GM21390 (cell line): ENCODE measurements around the gene PHIP.
"Not testable (repeated sequence)": the region's sequence is repeated elsewhere in the genome, so short reads cannot be mapped to it uniquely, and the experiment has no call there.

Experiments
- ATAC-seq: cut with Tn5 transposase; IDR thresholded peaks from one replicate; pipeline ENCODE4 v1.9.1; 2021; ENCODE audit not compliant: unreplicated experiment

Gene PHIP

GRCh38 chr6:78936515-78936914 lies 141.5 kb downstream of the PHIP start:
- no peak for ATAC-seq

GRCh38 chr6:78935553-78935952 lies 142.5 kb downstream of the PHIP start:
- no peak for ATAC-seq

DNA sequence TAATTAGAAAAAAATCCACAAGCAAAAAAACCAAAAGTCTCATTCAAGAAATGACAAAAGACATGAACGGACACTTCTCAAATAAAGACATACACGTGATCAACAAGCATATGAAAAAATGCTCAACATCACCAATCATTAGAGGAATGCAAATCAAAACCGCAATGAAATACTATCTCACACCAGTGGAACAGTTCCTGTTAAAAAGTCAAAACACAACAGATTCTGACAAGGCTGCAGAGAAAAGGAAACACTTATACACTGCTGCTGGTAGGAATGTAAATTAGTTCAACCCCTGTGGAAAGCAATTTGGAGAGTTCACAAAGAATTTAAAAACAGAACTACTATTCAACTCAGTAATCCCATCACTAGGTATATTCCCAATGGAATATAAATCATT lies 152.7 kb downstream of the PHIP start:
- ATAC-seq, result no peak

DNA sequence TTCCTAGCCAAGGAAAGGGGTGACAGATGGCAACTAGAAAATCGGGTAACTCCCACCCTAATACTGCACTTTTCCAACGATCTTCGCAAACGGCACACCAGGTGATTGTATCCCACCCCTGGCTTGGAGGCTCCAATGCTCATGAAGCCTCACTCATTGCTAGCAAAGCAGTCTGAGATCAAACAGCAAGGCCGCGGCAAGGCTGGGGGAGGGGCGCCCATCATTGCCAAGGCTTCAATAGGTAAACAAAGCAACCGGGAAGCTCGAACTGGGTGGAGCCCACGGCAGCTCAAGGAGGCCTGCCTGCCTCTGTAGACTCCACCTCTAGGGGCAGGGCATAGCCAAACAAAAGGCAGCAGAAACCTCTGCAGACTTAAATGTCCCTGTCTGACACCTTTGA lies 156.9 kb downstream of the PHIP start:
- not testable (repeated sequence) for ATAC-seq

- no peak for ATAC-seq
Observed at GRCh38 chr6:78917788-78918187, 160.3 kb downstream of the PHIP start.

GRCh38 chr6:78916411-78916810 lies 161.6 kb downstream of the PHIP start:
- ATAC-seq, result no peak

- ATAC-seq, result no peak
Observed at GRCh38 chr6:78911218-78911940, 166.7 kb downstream of the PHIP start.

DNA sequence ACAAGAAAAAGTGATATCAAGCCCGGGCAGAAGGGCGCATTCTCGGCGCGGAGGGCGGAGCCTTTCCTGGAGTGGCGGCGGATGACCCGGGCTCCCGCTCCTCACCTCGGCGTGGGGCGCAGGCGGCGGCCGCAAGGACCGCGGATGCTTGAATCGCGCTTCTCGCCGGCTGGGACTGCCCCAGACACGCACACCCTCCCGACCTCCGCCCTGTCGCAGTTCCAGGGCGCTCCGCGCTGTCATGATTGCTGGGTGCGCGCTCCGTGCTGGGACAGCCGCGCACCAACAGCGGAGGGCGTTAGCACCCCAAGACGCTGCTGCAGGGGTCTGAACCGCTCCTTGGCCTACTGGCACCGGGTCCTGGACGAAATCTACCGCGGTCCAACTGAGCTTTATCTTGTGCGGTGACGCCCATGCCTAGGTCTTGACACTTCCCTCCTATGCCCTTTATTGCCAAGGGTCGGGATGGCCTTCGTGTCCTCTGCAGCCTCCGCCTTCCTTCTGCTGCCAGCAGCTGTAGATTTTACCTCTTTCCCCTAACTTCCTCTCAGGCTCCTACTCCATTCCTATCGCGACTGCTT lies 167.4 kb downstream of the PHIP start:
- peak; percentile 57 for ATAC-seq

- ATAC-seq, result no peak
Observed at GRCh38 chr6:78910010-78910409, 168.0 kb downstream of the PHIP start.

- no peak for ATAC-seq
Observed at GRCh38 chr6:78909391-78909790, 168.7 kb downstream of the PHIP start.

DNA sequence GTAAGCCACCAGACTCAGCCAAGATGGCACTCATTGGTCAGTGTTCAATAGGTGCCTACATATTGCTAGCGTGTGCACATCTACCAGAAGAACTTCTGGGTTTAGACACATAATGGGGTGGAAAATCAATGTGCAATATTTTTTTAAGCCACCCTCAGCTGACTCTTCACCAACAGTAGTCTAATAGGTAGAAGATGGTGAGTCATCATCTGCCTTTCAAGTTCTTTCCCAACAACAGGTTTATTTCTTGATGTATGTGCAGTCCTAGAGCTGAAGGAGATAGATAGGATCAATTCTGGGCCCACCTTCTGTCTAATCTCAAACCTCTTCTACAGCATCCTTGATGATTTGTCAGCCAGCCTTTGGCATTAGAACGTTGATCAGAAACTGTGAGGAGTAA lies 169.4 kb downstream of the PHIP start:
- no peak for ATAC-seq

DNA sequence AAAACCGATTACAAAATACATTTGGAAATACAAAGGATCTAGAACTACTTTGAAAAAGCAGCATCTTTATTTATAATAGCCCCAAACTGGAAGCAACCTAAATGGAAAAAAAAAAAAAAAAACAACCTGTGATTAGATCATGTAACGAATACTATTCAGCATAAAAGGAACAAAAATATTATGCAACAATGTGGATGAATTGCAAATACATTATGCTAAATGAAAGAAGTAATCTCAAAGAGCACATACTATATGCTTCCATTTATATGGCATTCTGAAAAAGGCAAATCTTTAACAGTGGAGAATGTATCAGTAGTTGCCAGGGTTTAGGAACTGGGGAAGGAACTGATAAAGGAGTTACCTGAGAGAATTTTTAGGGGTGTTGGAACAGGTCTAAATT lies 181.8 kb downstream of the PHIP start:
- no peak for ATAC-seq

DNA sequence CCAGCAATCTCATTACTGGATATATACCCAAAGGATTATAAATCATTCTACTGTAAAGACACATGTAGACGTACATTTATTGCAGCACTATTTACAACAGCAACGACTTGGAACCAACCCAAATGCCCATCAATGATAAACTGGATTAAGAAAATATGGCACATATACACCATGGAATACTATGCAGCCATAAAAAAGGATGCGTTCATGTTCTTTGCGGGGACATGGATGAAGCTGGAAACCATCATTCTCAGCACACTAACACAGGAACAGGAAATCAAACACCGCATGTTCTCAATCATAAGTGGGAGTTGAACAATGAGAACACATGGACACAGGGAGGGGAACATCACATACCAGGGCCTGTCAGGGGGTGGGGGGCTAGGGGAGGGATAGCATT lies 188.2 kb downstream of the PHIP start:
- ATAC-seq, result not testable (repeated sequence)
